ENCODE results near the gene ACTN1. TPM values are rescaled to one million over a fixed set of nuclear protein-coding genes. Genes with fewer than 3 reads are reported as not detected.

Gene ACTN1
- total and polyA plus RNA-seq, 3 donors from 2014 or later: 51.0 to 82.3 (median 69.5) TPM

GRCh38 chr14:68899033-68899603 lies 80.0 kb downstream of the ACTN1 start:
- no peak for DNase-seq
- Histone ChIP-seq H3K4me1 (no peaks in the 10 kb centered on the region), H3K9me3 (no peaks in the 10 kb centered on the region), H3K27ac (no peak overlapping the region), H3K4me3 (no peak overlapping the region), H3K27me3 (no peaks in the 10 kb centered on the region), H3K36me3 (ENCODE audit: low read depth, missing control alignments) (no peaks in the 10 kb centered on the region)
- TF ChIP-seq POLR2A (IDR thresholded peaks at IDR 0.05) (no peak), CTCF (IDR thresholded peaks at IDR 0.05) (no peak)
- intact Hi-C loops (cut with DNase I; ENCODE audit: low total_unique reads): no loop called here
- 91 to 93% methylated on average over 1 of the region's 1 CpG for WGBS, 2 donors

- no peaks in the 10 kb centered on the region for H3K27me3 ChIP-seq
- no peak for TF ChIP-seq CTCF (IDR thresholded peaks at IDR 0.05)
- TF ChIP-seq POLR2A (IDR thresholded peaks at IDR 0.05): no peak
- no peaks in the 10 kb centered on the region for H3K36me3 ChIP-seq (ENCODE audit: low read depth, missing control alignments)
- no peak overlapping the region for H3K4me3 ChIP-seq
- H3K27ac ChIP-seq: no peak overlapping the region
- no peak for DNase-seq
- H3K4me1 ChIP-seq: no peaks in the 10 kb centered on the region
- intact Hi-C loops (cut with DNase I; ENCODE audit: low total_unique reads): no loop called here
- no peaks in the 10 kb centered on the region for H3K9me3 ChIP-seq
- WGBS, 2 donors: 82 to 87% methylated on average over 11 to 13 of the region's 13 CpGs
Observed at GRCh38 chr14:68898248-68899032, 80.7 kb downstream of the ACTN1 start.

- no peak for TF ChIP-seq CTCF (IDR thresholded peaks at IDR 0.05)
- TF ChIP-seq POLR2A (IDR thresholded peaks at IDR 0.05): no peak
- no peaks in the 10 kb centered on the region for H3K4me1 ChIP-seq
- no peaks in the 10 kb centered on the region for H3K27me3 ChIP-seq
- no peak for DNase-seq
- H3K4me3 ChIP-seq: no peak overlapping the region
- H3K9me3 ChIP-seq: no peaks in the 10 kb centered on the region
- no peaks in the 10 kb centered on the region for H3K36me3 ChIP-seq (ENCODE audit: low read depth, missing control alignments)
- intact Hi-C loops (cut with DNase I; ENCODE audit: low total_unique reads): no loop called here
- no peak overlapping the region for H3K27ac ChIP-seq
- WGBS, 2 donors: 74 to 79% methylated on average over 9 of the region's 9 CpGs
Observed at GRCh38 chr14:68897559-68898155, 81.4 kb downstream of the ACTN1 start.

GRCh38 chr14:68896132-68896531 lies 83.0 kb downstream of the ACTN1 start:
- TF ChIP-seq POLR2A (IDR thresholded peaks at IDR 0.05): no peak
- TF ChIP-seq CTCF (IDR thresholded peaks at IDR 0.05): peak in 1 of 3 experiments; percentile 8
- no peaks in the 10 kb centered on the region for H3K4me1 ChIP-seq
- no peak for DNase-seq
- no peak overlapping the region for H3K27ac ChIP-seq
- no peaks in the 10 kb centered on the region for H3K36me3 ChIP-seq (ENCODE audit: low read depth, missing control alignments)
- intact Hi-C loops (cut with DNase I; ENCODE audit: low total_unique reads): no loop called here
- WGBS, 2 donors: 89 to 92% methylated on average over 9 of the region's 9 CpGs
- H3K4me3 ChIP-seq: no peak overlapping the region
- H3K9me3 ChIP-seq: no peaks in the 10 kb centered on the region
- no peaks in the 10 kb centered on the region for H3K27me3 ChIP-seq
